Smooth muscle cell (in vitro differentiated cells): ENCODE data around the gene FAM32A. TPM values are rescaled to one million over a fixed set of nuclear protein-coding genes. Genes with fewer than 3 reads are reported as not detected.

Source experiments
- DNase-seq: peaks from one replicate; lab custom pipeline; 2025; ENCODE audit not compliant: unreplicated experiment; lab: John Stamatoyannopoulos, UW
- H2AFZ ChIP-seq: fragments of 200-600 bp; sonication (generic); 2 replicates; pipeline ENCODE4 v1.6.0; 2016; ENCODE audit warnings: antibody characterized with exemption, low read depth, mild to moderate bottlenecking
- H3F3A ChIP-seq: fragments of 200-600 bp; sonication (generic); 2 replicates; pipeline ENCODE4 v1.6.0; 2017; ENCODE audit warnings: antibody characterized with exemption, low read depth
- H3K27ac ChIP-seq: fragments of 200-600 bp; sonication (generic); 2 replicates; pipeline ENCODE4 v1.5.1; 2016; ENCODE audit warnings: low read depth, mild to moderate bottlenecking
- H3K27me3 ChIP-seq: fragments of 200-600 bp; sonication (generic); 2 replicates; pipeline ENCODE4 v1.6.1; 2016; ENCODE audit warnings: low read depth, mild to moderate bottlenecking
- H3K36me3 ChIP-seq: fragments of 200-600 bp; sonication (generic); 2 replicates; pipeline ENCODE4 v1.5.1; 2016; ENCODE audit warnings: low read depth
- H3K4me1 ChIP-seq: fragments of 200-600 bp; sonication (generic); 2 replicates; pipeline ENCODE4 v1.5.1; 2016; ENCODE audit warnings: low read depth
- H3K4me2 ChIP-seq: fragments of 200-600 bp; sonication (generic); 2 replicates; pipeline ENCODE4 v1.6.0; 2016; ENCODE audit warnings: mild to moderate bottlenecking
- H3K4me3 ChIP-seq: fragments of 200-600 bp; sonication (generic); 2 replicates; pipeline ENCODE4 v1.5.1; 2016; ENCODE audit warnings: mild to moderate bottlenecking
- H3K79me2 ChIP-seq: fragments of 200-600 bp; sonication (generic); 2 replicates; pipeline ENCODE4 v1.6.0; 2016; ENCODE audit warnings: low read depth, mild to moderate bottlenecking
- H3K9ac ChIP-seq: fragments of 200-600 bp; sonication (generic); 2 replicates; pipeline ENCODE4 v1.6.0; 2016; ENCODE audit warnings: low read depth
- H3K9me3 ChIP-seq: fragments of 200-600 bp; sonication (generic); replicated peaks from 2 replicates; pipeline ENCODE4 v1.5.1; 2016; ENCODE audit warnings: low read depth
- H4K20me1 ChIP-seq: fragments of 200-600 bp; sonication (generic); 2 replicates; pipeline ENCODE4 v1.6.0; 2016; ENCODE audit warnings: low read depth
- CTCF ChIP-seq: fragments of 200-600 bp; sonication (generic); IDR thresholded peaks from 2 replicates; pipeline ENCODE4 v1.5.1; 2017; ENCODE audit warnings: borderline replicate concordance, mild to moderate bottlenecking, antibody characterized with exemption; ENCODE audit not compliant: insufficient read depth, poor library complexity, severe bottlenecking
- WGBS: methylation state at CpG from one replicate; pipeline ENCODE4 v1.1.7; 2016; ENCODE audit warnings: low lambda C conversion rate; 5-methylcytosine and 5-hydroxymethylcytosine counted together
- polyA plus RNA-seq: library from polyadenylated mRNA; unstranded; fragments of >200 nt; fragmentation: Nextera tagmentation; extraction: Ambion mirVana; gene quantifications from 2 replicates; pipeline ENCODE4 v1.2.1, GENCODE V29; 2016
- total RNA-seq: library from RNA; depleted of rRNA; stranded (reverse); fragments of >200 nt; gene quantifications from 2 replicates; pipeline ENCODE4 v1.2.3, GENCODE V29; 2014

Gene FAM32A
- total and polyA plus RNA-seq, 2 experiments from 2014 or later, result 109 to 132 TPM

- Histone ChIP-seq H3K4me3 (no peak overlapping the region), H3K36me3 (no peaks in the 10 kb centered on the region), H3K4me2 (no peak overlapping the region), H3K4me1 (peaks cover 8% of the 10 kb centered on the region), H4K20me1 (peaks cover 8% of the 10 kb centered on the region), H2AFZ (no peak overlapping the region), H3K9ac (no peak overlapping the region), H3F3A (no peaks in the 10 kb centered on the region), H3K27ac (no peak overlapping the region), H3K9me3 (no peaks in the 10 kb centered on the region), H3K79me2 (peaks cover 26% of the 10 kb centered on the region), H3K27me3 (no peaks in the 10 kb centered on the region)
- DNase-seq, result no peak
- WGBS, result 90% methylated on average over 6 of the region's 6 CpGs
- no peak for TF ChIP-seq CTCF
Measured at GRCh38 chr19:16190198-16190597, 5.0 kb downstream of the FAM32A start.

GRCh38 chr19:16190736-16191135 lies 5.5 kb downstream of the FAM32A start:
- no peak overlapping the region for H3K27ac ChIP-seq
- DNase-seq, result no peak
- H3K9me3 ChIP-seq, result no peaks in the 10 kb centered on the region
- no peak overlapping the region for H2AFZ ChIP-seq
- H4K20me1 ChIP-seq, result peaks cover 8% of the 10 kb centered on the region
- H3K4me2 ChIP-seq, result no peak overlapping the region
- H3K4me3 ChIP-seq, result no peak overlapping the region
- H3K27me3 ChIP-seq, result no peaks in the 10 kb centered on the region
- no peak for TF ChIP-seq CTCF
- no peak overlapping the region for H3K9ac ChIP-seq
- no peaks in the 10 kb centered on the region for H3F3A ChIP-seq
- H3K36me3 ChIP-seq, result no peaks in the 10 kb centered on the region
- 98% methylated on average over 10 of the region's 10 CpGs for WGBS
- peaks cover 8% of the 10 kb centered on the region for H3K4me1 ChIP-seq
- H3K79me2 ChIP-seq, result peaks cover 24% of the 10 kb centered on the region

GRCh38 chr19:16191216-16191908 lies 6.2 kb downstream of the FAM32A start:
- Histone ChIP-seq H2AFZ (no peak overlapping the region), H3F3A (no peaks in the 10 kb centered on the region), H3K27me3 (no peaks in the 10 kb centered on the region), H3K4me2 (no peak overlapping the region), H4K20me1 (peaks cover 6% of the 10 kb centered on the region), H3K27ac (no peak overlapping the region), H3K79me2 (peaks cover 18% of the 10 kb centered on the region), H3K9me3 (no peaks in the 10 kb centered on the region), H3K36me3 (no peaks in the 10 kb centered on the region), H3K4me3 (no peak overlapping the region), H3K9ac (no peak overlapping the region), H3K4me1 (peaks cover 4% of the 10 kb centered on the region)
- no peak for DNase-seq
- no peak for TF ChIP-seq CTCF
- 96% methylated on average over 16 of the region's 16 CpGs for WGBS

- H3K36me3 ChIP-seq, result no peaks in the 10 kb centered on the region
- H3K79me2 ChIP-seq, result peaks cover 10% of the 10 kb centered on the region
- no peaks in the 10 kb centered on the region for H3K9me3 ChIP-seq
- no peaks in the 10 kb centered on the region for H3K27me3 ChIP-seq
- no peak for DNase-seq
- H3F3A ChIP-seq, result no peaks in the 10 kb centered on the region
- H4K20me1 ChIP-seq, result no peaks in the 10 kb centered on the region
- H3K4me2 ChIP-seq, result no peak overlapping the region
- H3K27ac ChIP-seq, result no peak overlapping the region
- no peak for TF ChIP-seq CTCF
- peaks cover 6% of the 10 kb centered on the region for H3K4me1 ChIP-seq
- WGBS, result 83% methylated on average over 10 of the region's 10 CpGs
- H3K4me3 ChIP-seq, result no peak overlapping the region
- no peak overlapping the region for H2AFZ ChIP-seq
- no peak overlapping the region for H3K9ac ChIP-seq
Measured at GRCh38 chr19:16193466-16193865, 8.3 kb downstream of the FAM32A start.
